GM19463 (cell line): Measurements from ENCODE around the gene IFITM2.
"Not testable (repeated sequence)": the region's sequence is repeated elsewhere in the genome, so short reads cannot be mapped to it uniquely, and the experiment has no call there.

ENCODE experiments used
- ATAC-seq: cut with Tn5 transposase; IDR thresholded peaks from one replicate; pipeline ENCODE4 v1.9.1; 2021; ENCODE audit warnings: mild to moderate bottlenecking, moderate library complexity; ENCODE audit not compliant: unreplicated experiment

IFITM2 gene

DNA sequence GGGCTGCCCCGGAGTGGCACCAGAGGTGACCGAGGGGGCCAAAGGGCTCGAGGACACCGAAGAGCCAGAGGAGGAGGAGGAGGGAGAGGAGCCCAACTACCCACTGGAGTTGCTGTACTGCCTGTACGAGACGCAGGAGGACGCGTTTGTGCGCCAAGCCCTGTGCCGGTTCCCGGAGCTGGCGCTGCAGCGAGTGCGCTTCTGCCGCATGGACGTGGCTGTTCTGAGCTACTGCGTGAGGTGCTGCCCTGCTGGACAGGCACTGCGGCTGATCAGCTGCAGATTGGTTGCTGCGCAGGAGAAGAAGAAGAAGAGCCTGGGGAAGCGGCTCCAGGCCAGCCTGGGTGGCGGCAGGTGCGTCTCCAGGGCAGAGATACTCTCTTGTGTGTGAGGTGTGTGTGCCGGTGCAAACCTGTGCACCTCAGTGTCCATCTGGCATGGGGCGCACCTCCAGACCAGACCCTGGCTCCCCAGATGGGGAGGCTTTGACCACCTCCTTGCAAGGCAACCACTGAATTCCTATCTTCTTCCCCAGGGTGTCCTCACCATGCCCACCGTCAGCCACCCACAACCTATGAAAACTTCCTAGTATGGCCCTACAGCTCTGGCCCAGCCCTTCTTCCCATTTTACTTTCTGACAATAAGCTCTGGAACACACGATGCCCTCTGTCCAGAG lies 26.0 kb upstream of the IFITM2 start:
- no peak for ATAC-seq

DNA sequence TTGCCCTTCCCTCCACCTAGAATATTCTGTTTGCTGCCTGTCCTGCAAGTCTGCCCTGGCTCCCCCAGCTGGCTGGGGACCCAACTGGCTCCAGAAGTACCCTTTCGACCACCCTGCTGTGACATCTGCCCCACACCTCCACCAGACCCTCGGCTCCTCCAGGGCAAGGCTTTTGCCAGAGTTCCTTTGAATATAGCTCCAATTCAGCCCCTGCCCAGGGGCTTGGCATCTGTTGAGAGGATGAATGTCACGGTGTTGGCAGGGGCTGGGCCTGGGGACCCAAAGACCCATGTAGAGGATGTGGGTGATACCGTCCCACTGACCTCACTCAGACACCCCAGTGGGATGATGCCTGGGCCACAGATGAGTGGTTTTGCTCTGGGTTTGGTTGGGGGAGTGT lies 25.4 kb upstream of the IFITM2 start:
- ATAC-seq = no peak

DNA sequence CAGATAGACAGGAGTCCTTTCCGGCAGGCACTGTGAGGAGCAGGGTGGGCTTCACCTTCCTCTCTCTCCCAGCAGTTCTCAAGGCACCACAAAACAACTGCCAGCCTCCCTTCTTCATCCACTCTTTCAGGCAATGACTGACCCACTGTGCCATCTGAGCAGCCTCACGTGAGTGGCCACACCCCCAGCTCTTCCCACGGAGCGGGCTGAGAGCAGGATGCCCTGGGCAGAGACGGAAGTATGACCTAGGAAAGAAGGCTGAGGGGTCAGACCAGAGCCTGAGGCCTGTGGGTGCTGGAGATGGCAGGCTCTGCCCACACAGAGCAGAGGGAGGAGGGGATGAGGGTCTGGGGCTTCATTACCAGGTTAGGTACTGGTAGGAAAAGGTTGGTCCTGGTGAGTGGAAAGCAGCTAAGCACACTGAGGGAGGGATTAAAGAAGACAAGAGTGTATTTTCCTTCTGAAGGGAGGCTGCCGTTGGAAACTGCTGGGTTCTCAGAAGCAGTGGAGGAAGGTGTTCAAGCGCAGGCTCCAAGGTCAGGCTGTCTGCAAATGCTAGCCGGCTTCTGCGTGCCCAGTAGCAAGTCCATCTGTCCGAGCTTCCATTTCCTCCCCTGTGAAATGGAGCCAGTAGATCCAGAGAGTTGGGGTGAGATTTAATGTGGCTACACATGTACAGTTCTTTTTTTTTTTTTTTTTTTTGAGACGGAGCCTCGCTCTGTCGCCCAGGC lies 24.8 kb upstream of the IFITM2 start:
- ATAC-seq = no peak

DNA sequence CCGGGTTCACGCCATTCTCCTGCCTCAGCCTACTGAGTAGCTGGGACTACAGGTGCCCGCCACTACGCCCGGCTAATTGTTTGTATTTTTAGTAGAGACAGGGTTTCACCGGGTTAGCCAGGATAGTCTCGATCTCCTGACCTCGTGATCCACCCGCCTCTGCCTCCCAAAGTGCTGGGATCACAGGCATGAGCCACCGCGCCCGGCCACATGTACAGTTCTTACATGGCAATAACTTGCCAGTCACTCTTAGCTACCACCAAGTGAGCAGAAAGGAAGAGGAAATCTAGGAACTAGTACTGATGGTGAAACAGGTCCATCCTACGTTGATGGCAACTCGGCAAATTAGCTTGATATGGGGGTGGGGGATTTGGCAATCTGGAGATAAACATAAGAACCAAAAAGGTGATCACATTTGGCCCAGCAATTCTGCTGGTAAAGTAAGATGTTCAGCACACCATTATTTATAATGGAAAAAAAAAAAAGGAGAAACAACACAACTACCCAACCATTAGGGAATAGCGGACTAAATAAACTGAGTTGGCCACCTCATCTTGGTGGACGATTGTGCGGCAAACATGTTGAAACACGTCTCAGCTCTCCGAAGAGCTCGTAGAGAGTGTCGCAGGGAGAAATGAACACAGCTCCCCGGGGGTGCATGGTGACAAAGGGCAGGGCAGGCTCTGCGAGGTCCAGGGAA lies 24.1 kb upstream of the IFITM2 start:
- ATAC-seq = no peak

DNA sequence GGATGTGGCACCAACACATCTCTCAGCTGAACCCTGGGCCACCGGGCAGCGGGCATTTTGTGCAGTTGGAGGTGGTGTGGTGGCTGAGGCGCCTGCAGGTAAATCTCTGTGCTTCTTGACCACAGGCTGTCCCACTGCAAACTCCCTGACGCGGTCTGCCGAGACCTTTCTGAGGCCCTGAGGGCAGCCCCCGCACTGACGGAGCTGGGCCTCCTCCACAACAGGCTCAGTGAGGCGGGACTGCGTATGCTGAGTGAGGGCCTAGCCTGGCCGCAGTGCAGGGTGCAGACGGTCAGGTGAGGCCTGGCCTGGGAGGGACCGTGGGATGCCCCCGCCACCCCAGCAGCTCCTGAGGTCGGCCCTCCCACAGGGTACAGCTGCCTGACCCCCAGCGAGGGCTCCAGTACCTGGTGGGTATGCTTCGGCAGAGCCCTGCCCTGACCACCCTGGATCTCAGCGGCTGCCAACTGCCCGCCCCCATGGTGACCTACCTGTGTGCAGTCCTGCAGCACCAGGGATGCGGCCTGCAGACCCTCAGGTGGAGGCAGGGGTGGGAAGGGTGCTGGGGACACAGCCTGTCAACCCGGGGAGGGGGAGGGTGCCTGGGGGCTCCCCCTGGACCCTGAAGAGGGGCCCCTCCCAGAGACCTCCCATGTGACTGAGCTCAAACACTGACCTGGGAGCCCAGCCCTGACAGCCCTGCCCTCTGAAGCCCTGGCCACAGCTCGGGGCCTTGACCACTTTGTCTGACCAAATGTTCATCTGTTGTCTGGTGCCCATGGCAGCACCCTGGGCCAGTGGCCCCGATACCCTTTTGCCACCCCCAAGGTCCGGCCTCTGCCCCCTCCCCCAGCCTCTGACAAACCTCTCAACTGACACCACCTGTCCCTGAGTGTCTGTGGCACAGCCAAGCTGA lies 23.3 kb upstream of the IFITM2 start:
- ATAC-seq = no peak

DNA sequence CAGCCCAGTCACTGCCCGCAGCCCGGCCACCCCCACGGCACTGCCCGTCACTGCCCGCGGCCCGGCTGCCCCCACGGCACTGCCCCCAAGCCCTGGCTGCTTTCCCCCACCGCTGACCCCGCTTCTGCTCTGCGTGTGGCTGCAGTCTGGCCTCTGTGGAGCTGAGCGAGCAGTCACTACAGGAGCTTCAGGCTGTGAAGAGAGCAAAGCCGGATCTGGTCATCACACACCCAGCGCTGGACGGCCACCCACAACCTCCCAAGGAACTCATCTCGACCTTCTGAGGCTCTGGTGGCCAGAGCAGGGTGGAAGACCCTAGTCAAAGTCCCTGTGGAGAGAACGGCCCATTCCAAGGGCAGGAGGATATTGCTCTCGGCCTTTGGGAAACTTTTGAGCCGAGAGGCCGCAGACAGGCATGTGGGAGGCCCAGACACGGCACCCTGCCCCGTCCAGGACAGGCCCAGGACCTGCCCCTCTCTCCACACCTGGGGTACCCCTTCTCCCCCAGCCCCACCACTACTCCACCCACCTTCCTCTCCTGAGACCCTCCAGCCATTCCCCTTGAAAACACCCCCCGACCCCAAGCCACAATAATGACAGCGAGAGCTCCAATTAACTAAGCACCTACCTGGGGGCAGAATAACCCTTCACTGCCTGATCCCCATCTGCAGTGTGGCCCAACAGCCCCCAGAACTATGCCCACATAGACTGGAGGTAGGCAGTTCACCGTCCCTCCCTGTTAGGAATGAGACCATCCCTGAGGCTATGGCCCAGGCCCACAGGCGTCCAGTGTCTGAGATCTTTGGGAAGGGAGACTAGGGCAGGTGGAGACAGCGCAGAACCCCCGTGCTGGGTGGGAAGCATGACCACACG lies 22.4 kb upstream of the IFITM2 start:
- no peak for ATAC-seq

DNA sequence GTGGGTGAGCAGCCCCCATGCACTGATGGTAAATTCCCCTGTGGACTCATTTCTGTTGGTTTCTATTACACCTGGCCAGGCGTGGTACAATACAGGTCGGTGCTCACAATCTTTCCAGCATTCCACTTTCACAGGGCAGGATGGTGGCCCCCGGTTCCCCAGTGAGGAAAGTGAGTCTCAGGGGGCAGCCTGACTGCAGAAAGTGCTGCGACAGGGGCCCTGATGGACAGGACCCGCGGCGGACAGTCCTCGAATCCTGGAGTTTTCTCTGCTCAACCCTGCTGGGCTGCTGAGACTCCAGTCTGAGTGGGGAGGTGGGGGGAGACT lies 21.8 kb upstream of the IFITM2 start:
- ATAC-seq = no peak

DNA sequence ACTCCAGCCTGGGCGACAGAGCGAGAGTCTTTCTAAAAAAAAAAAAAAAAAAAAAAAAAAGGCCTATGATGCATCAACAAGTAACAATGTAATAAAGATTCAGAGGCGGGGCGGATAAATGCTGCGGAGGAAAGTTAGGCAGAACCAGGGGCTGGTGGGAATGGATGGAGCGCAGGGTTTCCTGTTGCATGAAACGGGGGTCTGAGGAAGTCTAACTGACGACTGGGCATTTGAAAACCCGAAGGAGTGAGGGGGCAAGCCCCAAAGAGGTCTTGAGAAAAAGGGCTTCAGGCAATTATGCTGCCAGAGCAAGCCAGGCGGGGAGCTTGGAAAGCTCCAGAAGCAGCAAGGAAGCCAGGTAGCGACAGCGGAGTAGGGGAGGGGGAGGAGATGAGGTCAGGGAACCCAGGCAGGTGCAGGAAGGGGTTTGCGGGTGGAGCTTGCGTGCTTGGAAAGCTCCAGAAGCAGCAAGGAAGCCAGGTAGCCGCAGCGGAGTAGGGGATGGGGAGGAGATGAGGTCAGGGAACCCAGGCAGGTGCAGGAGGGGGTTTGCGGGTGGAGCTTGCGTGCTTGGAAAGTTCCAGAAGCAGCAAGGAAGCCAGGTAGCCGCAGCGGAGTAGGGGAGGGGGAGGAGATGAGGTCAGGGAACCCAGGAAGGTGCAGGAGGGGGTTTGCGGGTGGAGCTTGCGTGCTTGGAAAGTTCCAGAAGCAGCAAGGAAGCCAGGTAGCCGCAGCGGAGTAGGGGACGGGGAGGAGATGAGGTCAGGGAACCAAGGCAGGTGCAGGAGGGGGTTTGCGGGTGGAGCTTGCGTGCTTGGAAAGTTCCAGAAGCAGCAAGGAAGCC lies 20.4 kb upstream of the IFITM2 start:
- not testable (repeated sequence) for ATAC-seq

DNA sequence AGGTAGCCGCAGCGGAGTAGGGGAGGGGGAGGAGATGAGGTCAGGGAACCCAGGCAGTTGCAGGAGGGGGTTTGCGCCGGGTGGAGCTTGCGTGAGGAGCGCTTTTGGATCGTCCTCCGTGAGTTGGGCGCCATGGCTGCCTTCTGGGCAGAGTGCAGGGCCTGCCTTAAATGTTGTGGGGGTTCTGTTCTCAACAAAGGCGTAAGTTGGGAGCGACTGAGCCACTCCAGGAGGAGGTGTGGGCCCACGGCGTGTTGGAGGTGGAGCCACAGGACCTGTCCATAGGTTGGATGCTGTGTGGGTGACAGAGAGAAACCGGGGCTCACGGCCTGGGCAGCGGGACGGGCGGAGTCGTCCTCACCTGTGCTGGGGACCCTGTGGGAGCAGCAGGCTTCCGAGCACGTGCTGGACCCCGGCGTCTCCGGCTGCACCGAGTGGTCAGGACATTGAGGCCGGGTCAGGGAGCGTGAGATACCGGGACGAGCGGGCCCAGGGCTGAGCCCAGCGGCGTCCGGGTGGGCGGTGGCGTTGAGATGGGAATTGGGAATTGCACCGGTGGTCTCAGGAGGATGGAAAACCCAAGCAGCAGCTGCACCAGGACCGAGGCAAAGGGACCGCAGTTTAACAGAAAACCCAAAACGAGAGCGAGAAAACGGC lies 19.7 kb upstream of the IFITM2 start:
- ATAC-seq = no peak

DNA sequence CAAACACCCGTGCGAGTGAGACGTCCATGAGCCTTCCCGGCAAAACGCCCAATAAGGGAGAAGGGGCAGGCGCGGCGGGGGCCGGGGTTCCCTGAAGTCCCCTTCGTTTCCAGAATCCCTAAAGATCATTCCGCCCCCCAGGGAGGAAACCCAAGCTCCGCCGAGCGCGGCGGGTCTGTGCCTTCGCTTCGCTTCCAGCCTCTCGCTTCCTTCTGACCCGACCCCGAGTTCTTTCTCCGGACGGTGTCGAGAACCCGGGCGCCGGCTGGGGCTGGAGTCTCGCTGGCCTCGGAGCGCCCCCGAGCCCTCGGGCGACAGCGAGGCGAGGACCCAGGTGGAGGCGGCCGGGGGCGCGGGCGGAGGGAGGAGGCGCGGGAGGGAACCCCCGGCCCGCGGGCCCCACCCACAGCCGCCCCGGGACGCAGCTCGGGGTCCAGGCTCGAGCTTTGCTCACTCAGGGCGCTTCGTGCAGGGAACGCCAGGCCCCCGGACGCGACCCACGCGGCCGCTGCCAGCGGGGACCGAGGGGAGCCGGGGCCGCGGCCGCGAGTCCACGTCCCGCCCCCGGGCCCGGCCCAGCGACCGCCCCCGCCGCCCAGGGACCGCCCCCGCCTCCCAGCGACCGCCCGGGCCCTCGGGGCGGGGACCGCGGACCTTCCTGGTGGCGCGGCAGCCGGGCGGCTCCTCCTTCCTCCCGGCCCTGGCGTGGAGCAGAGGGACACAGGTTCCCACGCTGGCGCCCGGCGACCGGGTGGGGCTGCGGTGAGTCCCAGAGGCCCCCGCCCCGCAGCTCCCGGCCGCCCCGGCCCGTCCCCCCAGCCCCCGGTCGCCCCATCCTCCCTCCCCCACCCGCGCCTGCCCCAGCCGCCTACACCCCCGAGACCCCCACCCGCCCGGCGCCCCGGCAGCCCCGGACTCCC lies 18.9 kb upstream of the IFITM2 start, which contains the start of gene PGGHG:
TSS of gene PGGHG (plus strand) at position 649 of the 920 bp plus-strand sequence. CDS start 691 bp downstream, outside the sequence.
- peak; percentile 72 for ATAC-seq

DNA sequence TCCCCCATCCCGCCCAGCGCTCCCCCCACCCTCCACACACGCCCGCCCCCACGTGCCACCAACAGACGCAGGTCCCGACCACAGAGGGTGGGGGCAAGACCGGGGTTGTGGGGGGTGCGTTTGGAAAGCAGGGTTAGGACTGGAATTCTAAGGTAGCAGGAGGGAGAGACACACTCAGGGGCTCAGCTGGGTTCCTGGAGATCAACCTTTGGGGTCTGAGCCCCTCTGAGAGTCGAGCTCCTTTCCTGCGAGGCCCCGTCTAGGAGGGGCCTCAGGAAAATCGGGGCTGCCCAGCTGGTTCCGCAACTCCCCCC lies 18.3 kb upstream of the IFITM2 start:
- ATAC-seq = peak; percentile 2

DNA sequence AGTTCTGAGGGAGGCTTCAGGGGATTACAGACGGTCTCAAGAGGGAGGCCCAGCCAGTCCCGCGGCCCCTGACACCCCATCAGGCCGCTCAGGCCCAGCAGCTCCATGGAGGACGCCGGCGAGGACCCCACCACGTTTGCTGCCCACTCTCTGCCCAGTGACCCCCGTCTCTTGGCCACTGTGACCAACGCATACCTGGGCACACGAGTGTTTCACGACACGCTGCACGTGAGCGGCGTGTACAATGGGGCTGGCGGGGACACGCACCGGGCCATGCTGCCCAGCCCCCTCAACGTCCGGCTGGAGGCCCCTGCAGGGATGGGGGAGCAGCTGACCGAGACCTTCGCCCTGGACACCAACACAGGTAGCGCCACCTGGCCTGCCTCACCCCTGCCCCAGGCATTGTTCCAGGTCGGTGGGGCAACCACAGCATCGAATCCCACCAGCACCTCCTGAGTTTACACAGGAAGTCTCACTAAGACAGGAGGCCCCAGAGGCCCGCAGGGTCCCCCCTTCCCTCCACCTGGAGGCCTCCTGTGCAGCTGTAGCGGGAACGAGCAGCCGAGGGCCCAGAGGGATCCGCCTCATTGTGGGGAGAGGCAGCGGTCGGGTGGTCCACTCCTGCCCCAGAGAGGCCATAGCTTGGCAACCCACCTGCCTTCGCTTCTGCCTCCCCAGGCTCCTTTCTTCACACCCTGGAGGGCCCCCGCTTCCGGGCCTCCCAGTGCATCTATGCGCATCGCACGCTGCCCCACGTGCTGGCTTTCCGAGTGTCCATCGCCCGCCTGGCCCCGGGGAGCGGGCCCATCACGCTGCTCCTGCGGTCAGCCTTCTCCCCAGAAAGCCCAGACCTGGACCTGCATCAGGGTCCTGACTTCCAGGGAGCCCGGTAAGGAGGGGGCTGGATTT lies 17.6 kb upstream of the IFITM2 start:
- no peak for ATAC-seq

DNA sequence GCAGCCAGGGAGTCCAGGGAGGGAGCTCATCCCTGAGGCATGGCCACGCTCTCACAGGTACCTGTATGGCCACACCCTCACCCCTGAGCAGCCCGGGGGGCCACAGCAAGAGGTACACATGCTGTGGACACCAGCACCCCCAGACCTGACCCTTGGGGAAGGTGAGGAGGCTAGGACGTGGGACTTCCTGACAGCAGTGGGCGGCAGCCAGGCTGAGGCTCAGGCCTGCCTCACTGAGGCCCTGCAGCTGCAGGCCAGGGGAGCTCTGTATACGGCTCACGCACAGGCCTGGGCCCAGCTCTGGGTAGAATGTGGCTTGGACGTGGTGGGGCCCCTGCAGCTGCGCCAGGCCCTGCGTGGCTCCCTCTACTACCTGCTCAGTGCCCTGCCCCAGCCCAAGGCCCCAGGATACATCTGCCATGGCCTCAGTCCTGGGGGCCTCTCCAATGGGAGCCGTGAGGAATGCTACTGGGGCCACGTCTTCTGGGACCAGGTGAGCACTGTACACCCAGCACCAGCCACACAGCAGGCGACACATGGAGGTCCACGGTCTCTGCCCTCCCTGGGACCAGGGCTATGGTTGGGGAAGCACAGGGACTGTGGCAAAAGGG lies 16.9 kb upstream of the IFITM2 start:
- ATAC-seq = no peak

DNA sequence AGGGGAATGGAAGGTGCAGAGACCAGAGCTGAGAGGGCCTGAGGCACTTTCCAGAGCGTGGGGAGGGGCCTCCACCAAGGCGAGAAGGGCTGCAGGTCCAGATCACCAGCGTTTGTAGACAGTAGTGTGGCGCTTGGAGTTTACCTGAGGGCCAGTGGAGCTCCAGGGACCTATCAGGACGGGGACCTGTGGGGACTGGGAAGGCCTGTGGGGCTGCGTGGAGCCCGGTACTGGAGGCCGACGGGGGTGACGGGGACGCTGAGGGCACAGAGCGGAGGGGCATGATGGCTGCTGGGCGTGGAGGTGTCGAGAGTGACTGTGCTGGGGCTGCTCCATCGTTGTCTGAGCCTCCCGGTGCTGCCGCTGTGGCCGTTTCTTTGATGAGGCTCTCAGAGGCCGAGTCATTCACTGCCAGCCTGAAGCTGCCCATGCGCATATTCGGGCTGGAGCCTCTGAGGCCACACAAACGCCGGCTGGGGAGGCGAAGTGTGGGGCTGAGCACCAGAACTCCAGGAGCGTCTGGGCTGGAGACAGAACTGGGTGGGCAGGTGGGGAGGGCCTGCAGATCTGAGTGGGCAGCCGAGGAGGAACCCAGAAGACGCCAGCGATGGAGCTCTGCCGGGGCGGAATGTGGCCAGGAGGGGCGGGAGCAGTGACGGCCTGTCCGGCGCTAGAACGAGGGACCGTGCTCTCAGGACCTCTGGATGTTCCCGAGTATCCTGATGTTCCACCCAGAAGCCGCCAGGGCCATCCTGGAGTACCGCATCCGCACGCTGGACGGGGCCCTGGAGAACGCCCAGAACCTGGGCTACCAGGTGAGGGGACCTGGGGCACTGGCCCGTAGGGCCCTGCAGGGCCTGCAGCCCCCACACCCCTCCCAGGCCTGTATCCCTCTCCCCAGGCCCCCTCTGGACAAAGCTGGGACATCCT lies 16.1 kb upstream of the IFITM2 start:
- ATAC-seq = no peak
